Ovary (tissue), 9 donors: Measurements from ENCODE around the gene HMCES. TPM values are rescaled to one million over a fixed set of nuclear protein-coding genes. Genes with fewer than 3 reads are reported as not detected.
"Not testable (repeated sequence)": the region's sequence is repeated elsewhere in the genome, so short reads cannot be mapped to it uniquely, and the experiment has no call there.

Experiments
- DNase-seq, 5 donors: peaks; one replicate each; pipeline ENCODE4 v3.0.0-alpha.2; 2019 to 2020
- H3K27ac ChIP-seq, 2 donors: fragments of 200-600 bp; one replicate each; pipeline versions ENCODE4 v1.5.1 to v1.8.0; 2019 to 2022
- H3K27me3 ChIP-seq: fragments of 200-600 bp; one replicate; pipeline ENCODE4 v1.8.0; 2022
- H3K36me3 ChIP-seq: fragments of 200-600 bp; sonication (generic); one replicate; pipeline ENCODE4 v1.5.1; 2019
- H3K4me1 ChIP-seq: one replicate; pipeline ENCODE4 v1.8.1; 2013; ENCODE audit warnings: mild to moderate bottlenecking, moderate library complexity; ENCODE audit not compliant: insufficient read depth
- H3K4me3 ChIP-seq: fragments of 200-600 bp; sonication (generic); one replicate; pipeline ENCODE4 v1.5.1; 2017
- H3K9me3 ChIP-seq, 2 donors: fragments of 200-600 bp in 1 of 2; sonication (generic) in 1 of 2; one replicate each; pipeline versions ENCODE4 v1.5.1 to v1.8.1; 2013 to 2019; ENCODE audit warnings: mild to moderate bottlenecking in 1 of 2, moderate library complexity in 1 of 2
- CTCF ChIP-seq, 3 donors: fragments of 450-650 bp in 2 of 3; fragments of 200-600 bp in 1 of 3; IDR thresholded peaks; one replicate each; pipeline versions ENCODE4 v1.5.1 to v1.8.0; 2016 to 2022; ENCODE audit warnings: antibody characterized with exemption in 3 of 3, mild to moderate bottlenecking in 1 of 3
- EP300 ChIP-seq: sonication (generic); formaldehyde crosslinking; IDR thresholded peaks from one replicate; pipeline ENCODE4 v1.6.1; 2017; ENCODE audit warnings: antibody characterized with exemption
- POLR2A ChIP-seq: fragments of 450-650 bp; IDR thresholded peaks from one replicate; pipeline ENCODE4 v1.6.1; 2017; ENCODE audit warnings: antibody characterized with exemption, mild to moderate bottlenecking, moderate library complexity
- WGBS, 3 donors: extraction: QIAGEN DNeasy Blood & Tissue Kit in 1 of 3; methylation state at CpG; one replicate each; pipeline versions ENCODE4 v1.1.5 to v1.1.7; 2013 to 2017; 5-methylcytosine and 5-hydroxymethylcytosine counted together
- intact Hi-C, 4 donors: fragments of 100-400 bp; cut with DNase I; formaldehyde crosslinking; loops; one replicate each; pipeline versions ENCODE4 v1.11.0 to v1.15.1; 2022 to 2023
- polyA plus RNA-seq, 2 donors: library from polyadenylated mRNA; stranded (reverse); fragments of 200-250 nt in 1 of 2; fragments of 350-450 nt in 1 of 2; fragmentation: Illumina TruSeq in 1 of 2; extraction: RNeasy Lipid Tissue Mini Kit (QIAGEN cat#74804) in 1 of 2; gene quantifications; one replicate each; pipeline ENCODE4 v1.2.3, GENCODE V29; 2013 to 2014
- total RNA-seq, 7 donors: library from RNA; depleted of rRNA in 2 of 7; stranded (reverse); fragments of >200 nt in 2 of 7; fragmentation: NEBNext Ultra II Directional in 3 of 7; extraction: Animal tissue kit (Norgen Biotek cat#: 25700) in 3 of 7; gene quantifications; one replicate each; pipeline versions ENCODE4 v1.1.0 to v1.2.4, GENCODE V29; 2016 to 2023
- donor health status: DM: no; HTN: no; CAD: no; lungs with moderate emphysema.
- donor health status: DM: no; HTN: no; CAD: no.
- donor health status: Bipolar disorder and iron deficiency.
- donor health status: DM: yes; HTN: yes; CAD: no.
- donor health status: DM: no; HTN: no; CAD: no.
- donor health status: DM: yes; HTN: yes; CAD: no.

Gene HMCES
- total and polyA plus RNA-seq, 9 donors, result 15.5 to 44.5 (median 35.2) TPM

DNA sequence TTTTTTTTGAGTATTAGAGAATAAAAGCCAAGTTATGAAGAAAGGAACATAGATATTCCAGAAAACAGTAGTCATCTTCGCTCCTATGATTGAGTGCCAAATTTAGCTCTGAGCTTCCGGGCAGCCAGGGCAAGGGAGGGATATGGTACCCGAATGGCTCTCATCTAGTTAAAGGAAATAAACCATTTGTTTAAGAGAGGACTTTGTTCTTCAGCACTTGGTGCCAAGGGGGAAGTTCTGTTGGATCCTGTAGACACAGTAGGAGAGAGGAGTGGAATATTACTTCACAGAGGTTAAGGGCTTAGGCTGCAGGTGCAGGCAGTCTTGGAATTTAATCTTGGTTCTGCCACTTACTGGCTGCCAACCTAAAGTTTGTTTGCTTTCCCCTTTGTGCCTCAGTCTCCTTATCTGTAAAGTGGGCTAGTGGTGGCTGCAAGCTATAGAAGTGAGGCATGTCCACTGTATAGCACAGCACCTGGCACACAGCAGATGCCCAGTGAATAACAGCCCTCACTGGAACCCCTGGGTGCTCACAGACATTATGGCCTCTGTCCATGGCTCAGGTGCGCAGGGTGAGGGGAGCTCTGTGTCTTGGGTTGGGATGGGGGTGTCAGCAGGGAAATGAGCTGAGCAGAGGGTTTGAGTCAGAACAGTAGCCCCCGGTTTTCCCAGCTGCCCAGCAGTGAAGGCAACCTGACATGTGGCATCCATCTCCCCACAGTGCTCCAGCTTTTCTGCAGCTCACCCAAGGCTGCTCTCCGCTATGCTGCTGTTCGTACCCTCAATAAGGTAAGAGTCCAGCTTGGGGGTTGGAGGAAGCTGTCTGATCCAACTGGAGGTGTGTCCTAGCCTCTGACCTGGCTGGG lies 18.8 kb upstream of the HMCES start:
- 80 to 89% (median 86%) methylated on average over 7 of the region's 7 CpGs for WGBS, 3 donors
- TF ChIP-seq CTCF (IDR thresholded peaks at IDR 0.05), result no peak
- intact Hi-C loops, result loop anchor here in 1 of 4 donors (10.0 kb wide), 1 partner anchor 275 kb away; no protein-coding TSS in a partner anchor
- no peaks in the 10 kb centered on the region for H3K36me3 ChIP-seq
- H3K4me1 ChIP-seq, result no peaks in the 10 kb centered on the region
- H3K27me3 ChIP-seq, result no peaks in the 10 kb centered on the region
- no peak overlapping the region for H3K4me3 ChIP-seq
- DNase-seq, result peak in 1 of 5 donors; percentile 21
- no peaks in the 10 kb centered on the region for H3K9me3 ChIP-seq
- no peak overlapping the region for H3K27ac ChIP-seq

DNA sequence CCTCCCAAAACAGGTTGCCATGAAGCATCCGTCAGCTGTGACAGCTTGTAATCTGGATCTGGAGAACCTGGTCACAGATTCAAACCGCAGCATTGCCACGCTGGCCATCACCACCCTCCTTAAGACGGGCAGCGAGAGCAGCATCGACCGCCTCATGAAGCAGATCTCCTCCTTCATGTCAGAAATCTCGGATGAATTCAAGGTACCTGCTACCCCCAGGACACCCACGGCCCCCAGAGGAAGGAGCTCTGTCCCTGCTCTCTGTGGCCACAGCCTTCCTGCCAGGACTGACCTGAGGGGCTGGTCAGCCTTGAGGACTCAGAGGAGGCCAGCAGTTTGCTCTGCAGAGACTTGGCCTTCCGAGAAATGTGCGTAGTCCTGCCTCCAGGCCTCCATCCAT lies 18.1 kb upstream of the HMCES start:
- H3K9me3 ChIP-seq, result no peaks in the 10 kb centered on the region
- H3K4me1 ChIP-seq, result no peaks in the 10 kb centered on the region
- H3K27ac ChIP-seq, result no peak overlapping the region
- H3K4me3 ChIP-seq, result no peak overlapping the region
- no peak for TF ChIP-seq CTCF (IDR thresholded peaks at IDR 0.05)
- no peak for TF ChIP-seq EP300
- TF ChIP-seq POLR2A, result no peak
- no peaks in the 10 kb centered on the region for H3K36me3 ChIP-seq
- WGBS, 3 donors, result 94 to 96% (median 94%) methylated on average over 11 of the region's 11 CpGs
- no peaks in the 10 kb centered on the region for H3K27me3 ChIP-seq
- intact Hi-C loops, result loop anchor here in 1 of 4 donors (10.0 kb wide), 1 partner anchor 276 kb away; no protein-coding TSS in a partner anchor
- peak in 1 of 5 donors; percentile 13 for DNase-seq

DNA sequence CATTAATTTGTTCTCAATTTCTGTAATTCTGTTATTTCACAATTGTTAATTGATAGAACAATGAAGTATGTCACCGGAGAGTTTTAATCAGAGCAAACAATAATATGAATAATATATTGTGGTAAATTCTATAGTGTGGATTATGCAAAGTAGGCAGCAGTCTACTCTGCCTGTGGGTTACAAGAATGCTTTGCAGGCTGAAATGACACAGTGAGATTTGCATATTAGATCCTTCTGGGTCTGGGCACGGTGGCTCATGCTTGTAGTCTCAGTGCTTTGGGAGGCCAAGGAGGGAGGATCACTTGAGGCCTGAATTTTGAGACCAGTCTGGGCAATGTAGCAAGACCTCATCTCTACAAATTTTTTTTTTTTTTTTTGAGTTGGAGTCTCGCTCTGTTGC lies 16.8 kb upstream of the HMCES start:
- Histone ChIP-seq H3K9me3 (no peaks in the 10 kb centered on the region), H3K36me3 (no peaks in the 10 kb centered on the region), H3K4me3 (no peak overlapping the region), H3K4me1 (no peaks in the 10 kb centered on the region), H3K27ac (no peak overlapping the region), H3K27me3 (no peaks in the 10 kb centered on the region)
- intact Hi-C loops, result loop anchor here in 1 of 4 donors (10.0 kb wide), 1 partner anchor 277 kb away; no protein-coding TSS in a partner anchor
- 91 to 94% (median 94%) methylated on average over 3 of the region's 3 CpGs for WGBS, 3 donors
- DNase-seq, result no peak
- TF ChIP-seq CTCF (IDR thresholded peaks at IDR 0.05), result no peak
- no peak for TF ChIP-seq EP300
- no peak for TF ChIP-seq POLR2A

DNA sequence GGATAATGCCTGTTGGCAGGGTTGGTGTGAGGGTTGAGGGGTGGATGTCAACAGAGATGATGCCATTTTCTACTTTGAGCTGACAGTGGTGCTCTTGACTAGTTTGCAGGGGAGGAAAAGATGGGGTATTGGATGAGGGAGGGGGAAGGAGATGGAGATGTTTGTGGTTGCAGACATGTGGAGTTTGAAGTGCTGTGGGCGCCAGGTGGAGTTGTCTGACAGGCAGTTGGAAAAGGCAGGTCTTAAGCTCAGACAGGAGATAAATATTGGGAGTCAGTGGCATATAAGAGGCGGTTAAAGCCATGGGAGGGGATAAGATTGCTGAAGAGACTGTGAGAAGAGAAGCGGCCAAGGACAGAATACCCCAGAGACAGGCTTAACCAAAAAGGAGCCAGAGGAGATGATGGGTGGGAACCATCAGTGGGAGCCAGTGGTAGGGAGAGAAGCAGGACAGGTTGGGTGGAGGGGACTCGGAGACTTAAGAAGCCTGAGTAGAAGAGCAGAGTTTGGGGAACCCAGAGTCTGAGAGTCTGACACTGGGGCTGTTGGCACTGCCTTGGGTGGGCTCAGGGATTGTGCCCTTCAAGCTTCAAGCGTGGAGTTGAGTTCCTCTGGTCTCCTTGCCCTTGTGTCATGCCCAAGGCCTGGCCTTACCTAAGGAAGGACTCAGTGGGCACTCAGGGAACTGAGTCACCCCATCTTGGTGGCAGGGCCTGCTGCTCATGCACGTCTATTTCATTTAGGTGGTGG lies 15.3 kb upstream of the HMCES start:
- H3K4me1 ChIP-seq, result no peaks in the 10 kb centered on the region
- peak in 1 of 5 donors; percentile 15 for DNase-seq
- no peaks in the 10 kb centered on the region for H3K27me3 ChIP-seq
- WGBS, 3 donors, result 81 to 86% (median 84%) methylated on average over 6 of the region's 6 CpGs
- no peaks in the 10 kb centered on the region for H3K9me3 ChIP-seq
- H3K4me3 ChIP-seq, result no peak overlapping the region
- TF ChIP-seq POLR2A, result no peak
- TF ChIP-seq CTCF (IDR thresholded peaks at IDR 0.05), result no peak
- no peak for TF ChIP-seq EP300
- no peak overlapping the region for H3K27ac ChIP-seq
- no peaks in the 10 kb centered on the region for H3K36me3 ChIP-seq
- intact Hi-C loops, result loop anchor here in 1 of 4 donors (10.0 kb wide), 1 partner anchor 279 kb away; no protein-coding TSS in a partner anchor

DNA sequence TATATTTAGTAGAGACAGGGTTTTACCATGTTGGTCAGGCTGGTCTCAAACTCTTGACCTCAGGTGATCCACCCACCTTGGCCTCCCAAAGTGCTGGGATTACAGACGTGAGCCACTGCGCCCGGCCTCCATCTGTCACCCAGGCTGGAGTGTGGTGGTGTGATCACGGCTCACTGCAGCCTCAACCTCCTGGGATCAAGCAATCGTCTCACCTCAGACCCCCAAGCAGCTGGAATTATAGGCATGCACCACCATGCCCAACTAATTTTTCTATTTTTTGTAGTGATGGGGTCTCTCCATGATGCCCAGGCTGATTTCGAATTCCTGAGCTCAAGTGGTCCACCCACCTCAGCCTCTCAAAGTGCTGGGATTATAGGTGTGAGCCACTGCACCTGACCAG lies 13.7 kb upstream of the HMCES start:
- H3K27ac ChIP-seq, H3K27me3 ChIP-seq, H3K36me3 ChIP-seq, H3K4me3 ChIP-seq, H3K4me1 ChIP-seq, H3K9me3 ChIP-seq: not testable (repeated sequence)
- peak in 1 of 5 donors; percentile 14 for DNase-seq
- intact Hi-C loops, result loop anchor here in 1 of 4 donors (10.0 kb wide), 1 partner anchor 280 kb away; no protein-coding TSS in a partner anchor
- 73 to 92% (median 85%) methylated on average over 6 of the region's 6 CpGs for WGBS, 3 donors
